ENCODE measurements around the gene GAPDHS. TPM values are rescaled to one million over a fixed set of nuclear protein-coding genes. Genes with fewer than 3 reads are reported as not detected.
A peak's percentile ranks its signal among the peaks of the same experiment; 100 is the strongest.

The GAPDHS gene
- total and polyA plus RNA-seq, 2 of the 13 experiments (the other 11 are each of a cell fraction or from before 2014, with no cell fraction given), result not detected

DNA sequence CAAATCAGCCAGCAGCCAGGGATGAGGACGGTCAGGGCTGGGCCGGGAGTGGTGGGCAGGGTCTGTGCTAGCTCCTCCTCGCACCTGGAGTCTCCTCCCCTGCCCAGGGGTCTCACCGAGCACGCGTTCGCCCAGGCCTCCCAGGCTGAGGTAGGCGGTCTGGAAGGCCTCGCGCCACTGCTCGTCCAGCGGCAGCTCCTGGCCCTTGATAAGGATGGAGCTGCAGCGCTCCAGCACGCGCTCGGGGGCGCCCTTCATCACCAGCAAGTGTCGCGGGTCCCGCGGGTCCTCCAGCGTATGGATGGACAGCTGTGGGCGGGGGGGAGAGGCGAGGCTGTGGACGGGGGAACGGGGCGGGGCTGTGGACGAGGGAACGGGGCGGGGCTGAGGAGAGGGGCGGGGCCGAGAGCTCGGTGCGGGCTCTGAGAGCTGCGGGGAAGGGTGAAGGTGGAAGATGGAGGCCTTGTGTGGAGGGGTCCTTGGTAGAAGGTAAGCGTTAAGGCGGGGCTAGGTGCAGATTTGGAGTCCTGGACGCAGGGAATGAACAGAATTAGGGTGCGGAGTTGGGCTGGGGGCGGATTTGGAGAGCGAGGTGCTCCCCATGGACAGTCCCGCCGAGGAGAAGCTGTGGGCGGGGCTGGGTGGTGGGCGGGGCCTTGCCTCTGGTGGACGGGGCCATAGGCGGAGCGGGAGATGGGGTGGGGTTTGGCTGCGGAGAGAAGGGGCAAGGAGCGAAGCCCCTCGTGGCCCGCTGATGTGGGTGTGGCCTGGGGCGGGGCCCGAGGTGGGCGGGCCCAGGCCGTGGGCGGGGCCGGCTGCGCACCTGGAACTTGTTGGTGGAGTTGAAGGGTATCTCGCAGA, 24.5 kb downstream of the GAPDHS start (continued):
- TF ChIP-seq, protein P1, sequence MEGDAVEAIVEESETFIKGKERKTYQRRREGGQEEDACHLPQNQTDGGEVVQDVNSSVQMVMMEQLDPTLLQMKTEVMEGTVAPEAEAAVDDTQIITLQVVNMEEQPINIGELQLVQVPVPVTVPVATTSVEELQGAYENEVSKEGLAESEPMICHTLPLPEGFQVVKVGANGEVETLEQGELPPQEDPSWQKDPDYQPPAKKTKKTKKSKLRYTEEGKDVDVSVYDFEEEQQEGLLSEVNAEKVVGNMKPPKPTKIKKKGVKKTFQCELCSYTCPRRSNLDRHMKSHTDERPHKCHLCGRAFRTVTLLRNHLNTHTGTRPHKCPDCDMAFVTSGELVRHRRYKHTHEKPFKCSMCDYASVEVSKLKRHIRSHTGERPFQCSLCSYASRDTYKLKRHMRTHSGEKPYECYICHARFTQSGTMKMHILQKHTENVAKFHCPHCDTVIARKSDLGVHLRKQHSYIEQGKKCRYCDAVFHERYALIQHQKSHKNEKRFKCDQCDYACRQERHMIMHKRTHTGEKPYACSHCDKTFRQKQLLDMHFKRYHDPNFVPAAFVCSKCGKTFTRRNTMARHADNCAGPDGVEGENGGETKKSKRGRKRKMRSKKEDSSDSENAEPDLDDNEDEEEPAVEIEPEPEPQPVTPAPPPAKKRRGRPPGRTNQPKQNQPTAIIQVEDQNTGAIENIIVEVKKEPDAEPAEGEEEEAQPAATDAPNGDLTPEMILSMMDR (CRISPR knock-in tag; IDR thresholded peaks at IDR 0.05), result peak; percentile 63
- no peak for TF ChIP-seq SNAI1 (CRISPR knock-in tag; IDR thresholded peaks at IDR 0.05; ENCODE audit: borderline replicate concordance)
- no peak for TF ChIP-seq NONO (IDR thresholded peaks at IDR 0.05)
- 0 out of 2 replicates have a peak, but pooled peaks have one; percentile 45 for TF ChIP-seq NONO (CRISPR knock-in tag; conservative IDR thresholded peaks at IDR 0.05)

DNA sequence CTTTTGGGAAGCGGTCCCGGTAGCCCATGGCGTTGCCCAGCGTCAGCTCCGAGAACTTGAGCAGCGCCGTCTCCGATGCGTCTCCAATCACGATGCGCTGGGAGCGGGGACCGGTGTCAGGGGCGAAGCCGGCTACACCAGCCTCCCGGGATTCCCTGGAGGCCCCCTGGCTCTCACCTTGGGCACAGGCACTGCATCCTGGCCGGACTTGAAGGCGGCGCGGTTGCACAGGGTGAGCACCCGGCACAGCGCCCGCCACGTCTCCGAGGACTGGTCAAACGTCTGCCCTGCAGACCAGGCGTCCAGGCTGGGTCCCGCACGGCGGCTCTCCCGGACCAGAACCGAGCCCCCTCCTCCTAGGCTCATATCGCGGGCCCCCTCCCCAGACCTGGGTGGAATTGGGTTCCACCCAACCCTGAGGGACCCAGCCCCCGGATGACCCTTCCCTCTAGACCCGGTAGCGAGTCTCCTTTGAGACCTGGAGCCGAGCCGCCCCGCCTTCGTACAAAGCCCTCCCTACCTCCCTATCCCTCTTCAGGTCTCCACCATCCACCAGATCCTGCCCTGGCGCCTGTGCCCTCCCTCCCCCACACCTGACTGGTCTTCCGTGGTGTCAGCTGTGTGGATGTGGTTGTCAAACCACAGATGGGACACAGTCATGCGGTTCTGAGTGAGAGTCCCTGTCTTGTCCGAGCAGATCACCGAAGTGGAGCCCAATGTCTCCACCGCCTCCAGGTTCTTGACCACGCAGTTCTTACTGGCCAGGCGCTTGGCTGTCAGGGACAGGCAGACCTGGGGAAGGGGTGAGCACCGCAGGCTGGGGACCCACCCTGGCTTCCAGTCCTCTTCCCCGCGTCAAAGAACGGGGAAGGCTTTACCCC, 25.4 kb downstream of the GAPDHS start:
- Histone ChIP-seq H3K4me1 (ENCODE audit: insufficient read depth, low read length) (peaks cover 25% of the 10 kb centered on the region), H4K20me1 (ENCODE audit: insufficient read depth, low read length) (no peaks in the 10 kb centered on the region), H3K9me3 (ENCODE audit: low read length) (no peaks in the 10 kb centered on the region), H3K79me2 (ENCODE audit: insufficient read depth, low read length) (no peaks in the 10 kb centered on the region), H3K27ac (ENCODE audit: extremely low read length, insufficient read depth, low read length) (no peak overlapping the region), H3K36me3 (replicated peaks in 1 of 2; ENCODE audit: control insufficient read depth in 1 of 2, insufficient read depth in 2 of 2, low read length in 2 of 2) (no peaks in the 10 kb centered on the region), H3K4me2 (ENCODE audit: low read depth, low read length) (no peak overlapping the region), H3K9ac (ENCODE audit: insufficient read depth, low read depth, low read length) (no peak overlapping the region), H3K27me3 (ENCODE audit: control insufficient read depth in 1 of 2, insufficient read depth in 2 of 2, low read length in 2 of 2) (peaks cover 1 to 54% of the 10 kb centered on the region in 2 experiments; a peak in 3 of 5 replicates), H2AFZ (ENCODE audit: low read length) (no peak overlapping the region), H3K4me3 (replicated peaks in 1 of 3; ENCODE audit: insufficient read depth in 1 of 3, low read depth in 2 of 3, low read length in 3 of 3) (no peak overlapping the region; a peak in 1 of 6 replicates)
- ChIA-PET POLR2A (interaction anchor here (1.1 to 1.4 kb wide), 7 partner anchors 9 to 144 kb away, joined by 3 to 6 read pairs (median 4); partner anchors contain the start of gene COX6B1), CTCF (ENCODE audit: low intra/inter-chr PET ratio, low total read pairs) (interaction anchor here (1.0 to 1.8 kb wide), 2 partner anchors 34 to 135 kb away, joined by 3 to 4 read pairs; no protein-coding TSS in a partner anchor)
- no TSS peak for BruUV-seq (replicated peaks)
- in situ Hi-C loops (cut with HindIII; ENCODE audit: extremely low pct_ligation_motif_present, low pct_unique_long_range_greater_than_20kb), result loop anchor here (5.0 kb wide), 1 partner anchor 34 kb away; no protein-coding TSS in a partner anchor
- 74% methylated on average over 18 of the region's 53 CpGs for WGBS (ENCODE audit: low lambda C conversion rate)
- ATAC-seq (no peak), FAIRE-seq (no peak), DNase-seq (ENCODE audit: low spot score) (no peak)
- intact Hi-C loops (cut with micrococcal nuclease; ENCODE audit: unreplicated experiment), result loop anchor here (5.0 to 10.0 kb wide), 3 partner anchors 34 to 86 kb away; partner anchors contain the start of genes COX6B1, ETV2 and HAUS5
- TF ChIP-seq, protein P2, sequence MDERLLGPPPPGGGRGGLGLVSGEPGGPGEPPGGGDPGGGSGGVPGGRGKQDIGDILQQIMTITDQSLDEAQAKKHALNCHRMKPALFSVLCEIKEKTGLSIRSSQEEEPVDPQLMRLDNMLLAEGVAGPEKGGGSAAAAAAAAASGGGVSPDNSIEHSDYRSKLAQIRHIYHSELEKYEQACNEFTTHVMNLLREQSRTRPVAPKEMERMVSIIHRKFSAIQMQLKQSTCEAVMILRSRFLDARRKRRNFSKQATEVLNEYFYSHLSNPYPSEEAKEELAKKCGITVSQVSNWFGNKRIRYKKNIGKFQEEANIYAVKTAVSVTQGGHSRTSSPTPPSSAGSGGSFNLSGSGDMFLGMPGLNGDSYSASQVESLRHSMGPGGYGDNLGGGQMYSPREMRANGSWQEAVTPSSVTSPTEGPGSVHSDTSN (CRISPR knock-in tag; IDR thresholded peaks at IDR 0.05), result no peak
- TF ChIP-seq MEIS1 (CRISPR knock-in tag; IDR thresholded peaks at IDR 0.05; ENCODE audit: borderline replicate concordance), result no peak
- TF ChIP-seq BRCA1 (CRISPR knock-in tag; IDR thresholded peaks at IDR 0.05), result no peak
- TF ChIP-seq, protein P3, sequence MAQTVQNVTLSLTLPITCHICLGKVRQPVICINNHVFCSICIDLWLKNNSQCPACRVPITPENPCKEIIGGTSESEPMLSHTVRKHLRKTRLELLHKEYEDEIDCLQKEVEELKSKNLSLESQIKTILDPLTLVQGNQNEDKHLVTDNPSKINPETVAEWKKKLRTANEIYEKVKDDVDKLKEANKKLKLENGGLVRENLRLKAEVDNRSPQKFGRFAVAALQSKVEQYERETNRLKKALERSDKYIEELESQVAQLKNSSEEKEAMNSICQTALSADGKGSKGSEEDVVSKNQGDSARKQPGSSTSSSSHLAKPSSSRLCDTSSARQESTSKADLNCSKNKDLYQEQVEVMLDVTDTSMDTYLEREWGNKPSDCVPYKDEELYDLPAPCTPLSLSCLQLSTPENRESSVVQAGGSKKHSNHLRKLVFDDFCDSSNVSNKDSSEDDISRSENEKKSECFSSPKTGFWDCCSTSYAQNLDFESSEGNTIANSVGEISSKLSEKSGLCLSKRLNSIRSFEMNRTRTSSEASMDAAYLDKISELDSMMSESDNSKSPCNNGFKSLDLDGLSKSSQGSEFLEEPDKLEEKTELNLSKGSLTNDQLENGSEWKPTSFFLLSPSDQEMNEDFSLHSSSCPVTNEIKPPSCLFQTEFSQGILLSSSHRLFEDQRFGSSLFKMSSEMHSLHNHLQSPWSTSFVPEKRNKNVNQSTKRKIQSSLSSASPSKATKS (CRISPR knock-in tag; IDR thresholded peaks at IDR 0.05), result no peak
- no peak for TF ChIP-seq ZNF256 (CRISPR knock-in tag; conservative IDR thresholded peaks at IDR 0.05)
- no peak for TF ChIP-seq NFYB (CRISPR knock-in tag; IDR thresholded peaks at IDR 0.05)
- TF ChIP-seq ZNF296 (CRISPR knock-in tag; conservative IDR thresholded peaks at IDR 0.05), result no peak
- no peak for TF ChIP-seq ZNF496 (CRISPR knock-in tag; IDR thresholded peaks at IDR 0.05; ENCODE audit: insufficient replicate concordance)
- TF ChIP-seq SNAI1 (CRISPR knock-in tag; IDR thresholded peaks at IDR 0.05; ENCODE audit: borderline replicate concordance), result no peak
- no peak for TF ChIP-seq SNAPC2 (CRISPR knock-in tag; IDR thresholded peaks at IDR 0.05)
- TF ChIP-seq ZNF841 (CRISPR knock-in tag; IDR thresholded peaks at IDR 0.05; ENCODE audit: borderline replicate concordance), result no peak
- TF ChIP-seq GATAD2A (CRISPR knock-in tag; IDR thresholded peaks at IDR 0.05), result no peak
